PC-9 (cell line): ENCODE measurements around the gene TTC27.

ENCODE experiments used
- EZH2 ChIP-seq: fragments of 200-600 bp; sonication (generic); IDR thresholded peaks from 2 replicates; pipeline ENCODE4 v1.8.0; 2017; ENCODE audit warnings: antibody characterized with exemption, low read depth
- TF ChIP-seq, protein P1 (sequence below): fragments of 200-600 bp; sonication (generic); conservative IDR thresholded peaks from 2 replicates; pipeline ENCODE4 v1.6.1; 2017; ENCODE audit warnings: mixed run types, antibody characterized with exemption, mild to moderate bottlenecking, moderate library complexity

DNA sequence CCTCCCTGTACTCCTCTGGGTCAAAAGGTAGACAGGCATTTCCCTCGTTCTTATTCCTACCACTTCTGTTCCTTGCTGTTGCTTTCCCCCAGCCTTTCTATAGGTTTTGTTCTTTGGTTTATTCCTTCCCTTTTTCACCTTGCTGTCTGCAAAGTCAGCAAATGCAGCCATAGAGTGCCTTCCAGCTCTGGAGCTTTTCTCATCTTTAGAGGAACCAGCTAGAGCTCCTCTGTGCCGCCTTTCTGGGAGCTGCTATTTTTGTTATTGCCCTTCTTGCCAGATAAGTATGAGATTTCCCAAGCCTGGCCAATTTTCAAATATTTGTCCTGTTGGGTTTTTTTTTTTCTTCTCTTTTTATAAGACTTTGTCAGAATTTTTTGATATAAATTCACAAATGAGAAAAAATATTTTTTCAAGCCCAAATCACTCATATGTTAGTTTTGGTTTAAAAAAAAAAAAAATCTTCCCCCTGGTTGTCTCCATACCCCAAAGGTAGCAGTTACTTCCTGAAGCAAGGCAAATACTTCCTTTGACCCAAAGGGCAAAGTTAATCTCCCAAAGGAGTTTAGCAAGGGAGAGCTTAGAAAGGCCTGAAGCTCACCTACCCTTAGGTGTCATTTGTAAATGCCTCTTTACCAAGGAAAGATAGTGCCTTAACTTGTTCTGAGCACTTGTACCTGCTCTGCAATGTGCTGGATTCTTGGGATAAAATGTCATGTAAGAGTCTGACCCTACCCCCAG is 5.1 kb upstream of the TTC27 start:
- TF ChIP-seq, protein P1, sequence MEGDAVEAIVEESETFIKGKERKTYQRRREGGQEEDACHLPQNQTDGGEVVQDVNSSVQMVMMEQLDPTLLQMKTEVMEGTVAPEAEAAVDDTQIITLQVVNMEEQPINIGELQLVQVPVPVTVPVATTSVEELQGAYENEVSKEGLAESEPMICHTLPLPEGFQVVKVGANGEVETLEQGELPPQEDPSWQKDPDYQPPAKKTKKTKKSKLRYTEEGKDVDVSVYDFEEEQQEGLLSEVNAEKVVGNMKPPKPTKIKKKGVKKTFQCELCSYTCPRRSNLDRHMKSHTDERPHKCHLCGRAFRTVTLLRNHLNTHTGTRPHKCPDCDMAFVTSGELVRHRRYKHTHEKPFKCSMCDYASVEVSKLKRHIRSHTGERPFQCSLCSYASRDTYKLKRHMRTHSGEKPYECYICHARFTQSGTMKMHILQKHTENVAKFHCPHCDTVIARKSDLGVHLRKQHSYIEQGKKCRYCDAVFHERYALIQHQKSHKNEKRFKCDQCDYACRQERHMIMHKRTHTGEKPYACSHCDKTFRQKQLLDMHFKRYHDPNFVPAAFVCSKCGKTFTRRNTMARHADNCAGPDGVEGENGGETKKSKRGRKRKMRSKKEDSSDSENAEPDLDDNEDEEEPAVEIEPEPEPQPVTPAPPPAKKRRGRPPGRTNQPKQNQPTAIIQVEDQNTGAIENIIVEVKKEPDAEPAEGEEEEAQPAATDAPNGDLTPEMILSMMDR = no peak
- no peak for TF ChIP-seq EZH2
